Fibroblast of skin of right quadriceps (primary cell): Measurements from ENCODE around the gene TUSC2.
"Not testable (repeated sequence)": the region's sequence is repeated elsewhere in the genome, so short reads cannot be mapped to it uniquely, and the experiment has no call there.

Experiments
- DNase-seq: peaks from one replicate; pipeline ENCODE4 v3.0.0-alpha.2; 2013

Gene TUSC2

DNA sequence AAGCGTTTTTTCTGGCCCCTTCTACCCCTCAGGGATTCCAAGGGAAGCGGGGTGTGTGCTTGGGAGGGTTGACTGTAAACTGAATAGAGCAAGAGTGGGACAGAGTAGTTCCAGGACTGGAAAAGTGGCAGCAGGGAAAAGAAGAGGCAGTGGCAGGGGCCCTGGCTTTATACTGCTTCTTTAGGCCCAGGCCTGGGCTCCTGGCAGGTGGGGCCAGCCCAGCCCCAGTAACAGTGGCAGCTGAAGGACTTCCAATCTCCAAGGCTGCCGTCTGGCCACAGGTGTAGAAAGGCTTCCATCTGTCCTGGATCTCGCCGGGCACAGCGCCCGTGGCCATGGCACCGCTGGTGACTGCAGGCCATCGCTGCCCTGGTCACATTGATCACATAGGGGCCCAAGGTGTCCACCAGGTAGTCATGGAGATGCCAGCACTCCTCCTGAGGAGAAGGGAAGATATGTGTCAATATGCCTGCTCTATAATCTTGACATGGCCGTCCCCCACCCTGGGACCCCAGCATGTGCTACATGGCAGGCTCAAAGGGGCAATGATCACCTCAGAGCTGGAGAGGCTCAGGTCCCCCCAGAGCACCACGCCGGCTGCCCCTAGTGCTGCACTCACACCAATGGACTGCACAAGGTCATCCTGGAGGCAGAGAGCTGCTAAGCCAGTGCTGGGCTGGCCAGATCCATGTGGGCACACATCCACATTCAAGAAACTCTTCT lies 34.8 kb downstream of the TUSC2 start:
- no peak for DNase-seq

DNA sequence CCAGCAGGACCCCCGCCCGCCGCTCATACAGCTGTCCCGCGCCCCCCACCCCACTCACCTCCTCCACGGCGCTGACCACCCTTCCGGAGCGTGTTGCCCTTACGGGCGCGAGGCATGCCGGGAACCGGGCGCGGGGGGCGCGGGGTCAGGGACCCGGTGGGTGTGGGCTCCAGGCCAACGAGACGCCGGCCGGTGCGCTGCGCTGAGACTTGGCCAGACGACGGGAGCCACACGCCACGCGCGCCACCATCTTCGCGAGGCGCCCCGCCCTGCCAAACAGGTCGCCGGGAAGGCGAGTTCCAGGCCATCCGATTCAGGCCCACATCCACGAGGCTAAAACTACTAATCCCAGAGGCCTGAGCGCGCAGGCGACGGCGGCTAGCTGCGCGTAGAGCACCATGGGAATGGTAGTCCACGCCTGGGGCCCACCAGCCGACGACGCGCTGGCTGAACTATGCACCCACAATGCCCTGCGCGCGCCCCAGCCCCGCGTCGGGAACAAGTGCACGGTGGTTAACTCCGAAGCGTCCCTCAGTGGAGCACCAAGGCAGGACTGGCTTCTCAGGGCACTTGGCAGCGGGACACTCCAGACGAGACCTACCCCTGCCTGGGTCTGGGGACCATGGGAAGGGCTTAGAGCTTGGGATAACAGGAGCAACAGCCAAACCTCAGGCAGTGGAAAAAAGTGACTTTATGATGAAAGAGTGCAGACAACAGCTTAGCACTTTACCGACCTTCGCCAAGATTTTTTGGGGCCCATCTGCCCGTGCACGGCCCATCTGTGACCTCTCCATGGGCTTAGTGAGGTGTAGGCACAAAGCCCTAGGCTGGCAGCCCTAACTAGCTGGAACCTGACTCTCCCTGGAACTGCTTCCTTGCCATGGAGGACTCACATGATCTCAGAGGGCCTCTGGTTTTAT lies 35.6 kb downstream of the TUSC2 start, which contains the start of gene IFRD2:
TSS of gene IFRD2 (minus strand) at position 271 of the 920 bp plus-strand sequence. CDS start at position 116, 155 bp downstream.
- DNase-seq: peak; percentile 96

DNA sequence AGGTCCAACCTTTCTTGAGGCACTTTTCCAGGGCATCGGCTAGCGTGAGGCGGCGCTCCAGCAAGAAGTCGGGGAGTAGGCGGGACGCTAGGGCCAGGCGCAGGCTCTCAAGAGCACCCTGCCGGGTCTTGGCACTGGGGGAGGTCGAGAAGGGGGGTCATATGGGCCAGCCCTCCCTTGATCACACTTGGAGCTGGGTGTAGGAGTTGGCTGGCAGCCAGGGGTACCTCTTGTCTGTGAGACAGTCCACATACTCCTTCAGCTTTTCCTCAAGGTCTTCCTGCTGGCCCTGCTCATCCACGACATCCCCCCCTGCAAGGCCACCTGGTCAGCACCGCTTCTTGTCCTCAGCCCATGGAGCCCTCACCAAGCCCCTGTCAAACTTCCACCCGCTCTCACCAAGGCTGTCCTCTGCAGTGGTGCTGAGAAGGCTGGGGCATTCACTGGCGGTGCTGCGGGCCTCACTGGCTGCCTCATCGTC lies 37.8 kb downstream of the TUSC2 start:
- no peak for DNase-seq

DNA sequence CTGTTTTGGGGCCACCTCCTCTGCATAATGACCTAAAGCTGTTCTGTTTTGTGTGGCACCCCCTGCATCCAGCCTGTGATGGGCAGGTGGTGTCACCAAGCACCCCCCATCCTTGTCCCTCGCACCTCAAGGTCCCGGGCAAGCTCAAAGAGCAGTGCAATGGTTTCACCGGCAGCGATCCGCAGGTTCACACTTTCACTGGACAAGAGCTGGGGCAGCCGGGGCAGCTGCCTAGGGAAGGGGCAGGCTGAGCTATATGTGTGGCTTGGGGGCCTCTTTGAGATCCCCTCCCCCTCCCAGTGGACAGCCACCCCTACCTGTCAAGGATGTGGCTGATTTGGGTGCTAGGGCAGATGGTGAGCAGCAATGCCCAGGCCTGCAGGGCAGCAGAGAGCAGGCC lies 38.9 kb downstream of the TUSC2 start:
- no peak for DNase-seq

DNA sequence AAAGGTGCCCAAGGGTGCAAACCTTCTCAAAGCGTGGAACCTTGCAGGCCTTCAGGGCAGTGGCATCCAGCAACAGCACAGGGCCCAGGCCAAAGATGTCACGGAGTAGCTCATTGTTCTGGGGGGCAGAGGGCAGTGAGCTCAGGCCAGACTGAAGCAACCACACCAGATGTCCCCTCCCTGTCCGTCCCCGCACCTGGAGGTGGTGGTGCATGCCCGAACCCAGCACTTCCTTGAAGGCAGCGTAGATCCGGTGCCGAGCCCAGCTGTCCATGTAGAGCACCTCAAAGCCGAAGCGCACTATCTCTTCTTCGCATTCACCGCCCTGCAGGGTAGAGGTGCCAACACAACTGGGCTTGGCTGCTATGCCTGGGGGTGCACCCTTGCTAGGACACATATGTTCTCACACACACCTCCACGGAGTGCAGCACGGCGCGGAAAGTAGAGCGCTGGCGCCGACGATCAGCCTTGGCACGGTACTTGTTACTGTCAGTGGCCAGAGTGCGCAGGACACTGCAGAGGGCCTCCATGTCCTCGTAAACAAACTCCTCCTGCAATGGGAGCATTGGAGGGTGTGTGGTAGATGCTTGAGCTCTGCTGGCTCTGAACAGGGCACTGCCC lies 39.5 kb downstream of the TUSC2 start:
- no peak for DNase-seq

DNA sequence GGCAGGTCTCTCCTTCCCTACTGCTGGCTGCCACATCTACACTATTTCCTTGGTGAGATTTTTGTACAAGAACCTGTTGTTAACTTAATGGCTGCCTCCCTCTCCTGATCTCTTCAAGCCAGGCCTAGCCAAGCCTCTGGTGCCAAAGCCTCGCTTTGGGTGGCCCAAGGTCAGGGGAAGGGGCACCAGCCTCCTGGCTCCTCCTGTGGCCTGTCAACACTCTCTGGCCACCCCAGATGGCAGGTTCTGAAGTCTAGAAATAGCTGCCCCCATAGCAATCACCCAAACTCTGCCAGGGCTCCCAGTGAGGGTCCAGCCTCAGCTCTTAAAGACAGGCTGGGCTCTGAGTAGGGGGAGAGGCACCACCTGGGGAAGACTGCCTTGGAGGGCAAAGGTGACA lies 40.8 kb downstream of the TUSC2 start:
- no peak for DNase-seq

DNA sequence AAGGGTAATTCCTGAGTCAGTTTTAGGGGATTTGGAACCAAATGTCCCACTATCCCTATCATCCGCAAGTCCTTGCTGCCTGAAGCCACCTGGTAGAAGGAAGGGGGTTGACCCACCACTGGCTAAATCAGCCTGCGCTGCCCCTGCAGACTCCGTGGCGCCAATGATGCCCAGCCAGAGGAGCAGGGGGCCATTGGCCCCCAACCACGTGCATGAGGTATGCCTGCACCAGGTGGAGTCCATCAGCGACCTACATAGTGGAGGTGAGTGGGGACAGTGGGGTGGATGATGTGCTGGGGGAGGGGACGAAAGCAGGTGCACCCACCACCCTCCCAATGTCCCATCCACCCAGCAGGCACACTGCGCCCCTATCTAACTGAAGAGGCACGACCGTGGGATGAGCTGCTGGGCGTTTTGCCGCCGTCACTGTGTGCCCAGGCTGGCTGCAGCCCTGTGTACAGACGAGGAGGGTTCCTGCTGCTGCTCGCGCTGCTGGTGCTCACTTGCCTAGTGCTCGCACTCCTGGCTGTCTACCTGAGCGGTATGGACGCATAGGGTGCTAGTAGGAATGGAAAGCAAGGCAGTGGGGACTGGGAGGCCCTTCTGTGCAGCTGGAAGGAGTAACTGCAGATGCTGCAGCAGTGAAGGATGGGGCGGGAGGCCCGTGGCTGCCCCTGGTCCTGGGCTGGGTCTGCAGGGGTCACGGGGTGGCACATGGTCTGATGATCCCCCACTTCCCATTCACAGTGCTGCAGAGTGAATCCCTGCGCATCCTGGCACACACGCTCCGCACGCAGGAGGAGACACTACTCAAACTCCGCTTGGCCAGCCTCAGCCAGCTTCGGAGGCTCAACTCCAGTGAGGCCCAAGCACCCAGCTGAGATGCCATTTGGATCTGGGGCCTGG lies 41.4 kb downstream of the TUSC2 start:
- DNase-seq: no peak

DNA sequence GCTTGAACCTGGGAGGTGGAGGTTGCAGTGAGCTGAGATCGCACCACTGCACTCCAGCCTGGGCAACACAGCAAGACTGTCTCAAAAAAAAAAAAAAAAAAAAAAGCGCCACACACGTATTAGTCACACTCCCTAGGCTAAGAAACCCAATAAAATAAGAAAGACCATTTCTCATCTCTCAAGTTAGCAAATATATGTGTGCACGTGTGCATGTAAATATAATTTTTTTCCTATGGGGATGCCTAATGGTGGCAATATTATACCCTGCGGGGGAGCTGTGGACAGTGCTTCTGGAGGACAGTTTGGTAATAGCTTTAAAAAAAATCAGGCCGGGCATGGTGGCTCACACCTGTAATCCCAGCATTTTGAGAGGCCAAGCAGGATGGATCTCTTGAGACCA lies 43.9 kb downstream of the TUSC2 start:
- not testable (repeated sequence) for DNase-seq

DNA sequence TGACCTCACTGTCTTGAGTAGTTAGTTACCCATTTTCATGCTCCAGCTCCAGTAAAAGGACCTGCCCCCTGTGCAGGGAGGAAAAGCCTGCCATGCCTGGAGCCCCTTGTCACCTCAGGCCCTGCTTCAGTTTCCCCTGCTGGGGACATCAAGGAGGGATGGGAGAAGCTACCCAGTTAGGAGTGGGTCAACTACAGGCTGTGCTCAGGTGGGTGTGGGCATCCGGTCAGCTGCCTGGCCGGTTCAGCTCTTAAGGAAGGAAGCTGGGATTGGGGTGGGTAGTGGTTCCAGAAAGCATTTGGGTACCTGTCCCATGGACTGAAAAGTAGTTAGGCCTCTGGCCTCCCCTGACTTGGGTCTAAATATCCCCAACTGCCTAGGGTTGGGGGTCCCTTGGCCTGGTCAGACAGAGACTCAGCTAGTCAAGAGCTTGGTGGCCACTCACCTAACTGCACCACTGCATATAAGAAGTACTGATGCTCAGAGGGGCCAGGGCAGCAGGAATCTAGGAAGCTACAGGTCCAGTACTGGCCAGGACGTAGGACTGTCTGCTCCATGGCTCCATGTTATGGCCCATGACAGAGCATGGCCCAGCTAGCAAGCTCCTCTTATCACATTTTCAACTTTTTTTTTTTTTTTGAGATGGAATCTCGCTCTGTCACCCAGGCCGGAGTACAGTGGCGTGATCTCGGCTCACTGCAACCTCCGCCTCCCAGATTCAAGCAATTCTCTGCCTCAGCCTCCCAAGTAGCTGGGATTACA lies 48.6 kb downstream of the TUSC2 start:
- DNase-seq: no peak

DNA sequence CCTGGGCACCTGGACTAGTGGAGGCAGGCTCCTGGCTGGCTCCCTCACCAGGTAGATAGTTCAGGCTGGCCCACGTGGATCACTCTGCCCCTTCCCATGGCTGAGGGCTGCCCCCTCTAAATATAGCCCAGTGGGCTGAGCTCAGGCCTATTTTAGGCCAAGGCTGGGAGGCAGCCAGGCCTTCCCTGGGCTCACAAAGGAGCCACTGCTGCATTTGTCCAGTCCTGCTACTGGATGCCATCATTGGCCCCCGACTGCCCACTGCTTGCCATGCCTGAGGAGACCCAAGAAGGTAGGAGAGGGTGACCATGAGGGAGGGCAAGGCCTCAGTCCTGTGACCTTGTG lies 49.2 kb downstream of the TUSC2 start, which contains the start of gene LSMEM2:
TSS of gene LSMEM2 (plus strand) at position 208 of the 345 bp plus-strand sequence. CDS start at position 235, 27 bp downstream.
- DNase-seq: no peak

DNA sequence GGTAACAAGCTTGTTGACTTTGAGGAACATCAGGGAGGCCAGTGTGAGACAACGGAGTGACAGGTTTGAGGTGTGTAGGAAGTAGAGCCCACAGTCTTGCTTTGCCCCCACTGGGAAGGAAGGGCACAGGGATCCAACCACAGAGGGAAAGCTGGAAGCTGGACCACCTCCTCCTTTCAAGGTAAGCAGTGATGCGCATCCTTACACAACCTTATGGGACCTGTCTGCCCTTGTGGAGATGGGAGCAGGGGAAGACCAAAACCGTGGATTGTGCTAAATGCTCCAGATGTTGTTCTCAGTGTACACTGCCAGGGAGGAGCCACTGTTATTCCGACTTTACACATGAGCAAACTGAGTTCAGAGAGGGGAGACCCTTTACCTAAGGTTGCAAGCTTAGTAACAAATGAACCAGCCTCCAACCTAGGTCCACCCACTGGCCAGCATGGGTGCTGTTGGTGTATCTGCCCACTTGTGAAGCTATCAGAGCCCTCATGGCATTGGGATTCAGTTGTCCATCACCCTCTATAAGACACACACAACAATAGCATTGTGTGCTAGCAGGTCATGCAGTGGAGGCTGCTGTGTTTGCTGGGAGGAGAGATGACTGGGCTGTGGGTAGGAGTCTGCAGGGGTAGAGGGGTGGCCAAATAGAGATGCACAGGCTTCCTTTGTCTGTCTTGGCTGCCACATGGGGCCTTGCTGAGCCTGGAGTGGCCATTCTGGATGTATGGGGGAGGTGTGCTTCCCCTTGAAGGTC lies 49.7 kb downstream of the TUSC2 start:
- DNase-seq: no peak

DNA sequence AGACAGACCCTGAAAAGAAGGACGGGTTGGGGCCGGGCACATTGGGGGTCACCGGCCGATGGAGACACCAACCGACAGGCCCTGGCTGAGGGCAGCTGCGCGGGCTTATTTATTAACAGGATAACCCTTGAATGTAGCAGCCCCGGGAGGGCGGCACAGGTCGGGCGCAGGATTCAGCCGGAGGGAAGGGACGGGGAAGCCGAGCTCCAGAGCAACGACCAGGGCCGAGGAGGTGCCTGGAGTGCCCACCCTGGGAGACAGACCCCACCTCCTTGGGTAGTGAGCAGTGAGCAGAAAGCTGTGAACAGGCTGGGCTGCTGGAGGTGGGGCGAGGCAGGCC lies 51.3 kb downstream of the TUSC2 start:
- DNase-seq: no peak

DNA sequence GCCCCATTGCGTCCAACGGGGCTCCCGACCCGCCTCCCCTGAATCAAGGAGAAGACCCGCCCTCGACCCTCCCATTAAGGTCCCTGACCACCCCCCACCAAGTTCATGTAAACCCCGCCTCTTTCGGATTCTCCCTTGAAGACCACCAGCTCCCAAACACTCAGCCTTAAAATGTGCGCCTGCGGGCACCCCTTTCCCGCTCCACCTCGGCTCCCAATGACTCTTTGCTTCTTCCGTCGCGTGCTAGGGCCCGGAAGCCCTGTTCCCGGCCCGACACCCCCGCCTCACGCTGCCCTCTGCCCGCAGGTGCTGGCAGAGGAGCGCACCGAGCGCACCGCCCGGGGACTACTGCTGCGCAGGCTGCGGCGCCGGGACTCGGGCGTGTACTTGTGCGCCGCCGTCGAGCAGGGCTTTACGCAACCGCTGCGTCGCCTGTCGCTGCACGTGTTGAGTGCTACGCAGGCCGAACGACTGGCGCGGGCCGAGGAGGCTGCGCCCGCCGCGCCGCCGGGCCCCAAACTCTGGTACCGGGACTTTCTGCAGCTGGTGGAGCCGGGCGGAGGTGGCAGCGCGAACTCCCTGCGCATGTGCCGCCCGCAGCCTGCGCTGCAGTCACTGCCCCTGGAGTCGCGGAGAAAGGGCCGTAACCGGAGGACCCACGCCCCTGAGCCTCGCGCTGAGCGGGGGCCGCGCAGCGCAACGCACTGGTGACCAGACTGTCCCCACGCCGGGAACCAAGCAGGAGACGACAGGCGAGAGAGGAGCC lies 51.8 kb downstream of the TUSC2 start:
- DNase-seq: no peak

DNA sequence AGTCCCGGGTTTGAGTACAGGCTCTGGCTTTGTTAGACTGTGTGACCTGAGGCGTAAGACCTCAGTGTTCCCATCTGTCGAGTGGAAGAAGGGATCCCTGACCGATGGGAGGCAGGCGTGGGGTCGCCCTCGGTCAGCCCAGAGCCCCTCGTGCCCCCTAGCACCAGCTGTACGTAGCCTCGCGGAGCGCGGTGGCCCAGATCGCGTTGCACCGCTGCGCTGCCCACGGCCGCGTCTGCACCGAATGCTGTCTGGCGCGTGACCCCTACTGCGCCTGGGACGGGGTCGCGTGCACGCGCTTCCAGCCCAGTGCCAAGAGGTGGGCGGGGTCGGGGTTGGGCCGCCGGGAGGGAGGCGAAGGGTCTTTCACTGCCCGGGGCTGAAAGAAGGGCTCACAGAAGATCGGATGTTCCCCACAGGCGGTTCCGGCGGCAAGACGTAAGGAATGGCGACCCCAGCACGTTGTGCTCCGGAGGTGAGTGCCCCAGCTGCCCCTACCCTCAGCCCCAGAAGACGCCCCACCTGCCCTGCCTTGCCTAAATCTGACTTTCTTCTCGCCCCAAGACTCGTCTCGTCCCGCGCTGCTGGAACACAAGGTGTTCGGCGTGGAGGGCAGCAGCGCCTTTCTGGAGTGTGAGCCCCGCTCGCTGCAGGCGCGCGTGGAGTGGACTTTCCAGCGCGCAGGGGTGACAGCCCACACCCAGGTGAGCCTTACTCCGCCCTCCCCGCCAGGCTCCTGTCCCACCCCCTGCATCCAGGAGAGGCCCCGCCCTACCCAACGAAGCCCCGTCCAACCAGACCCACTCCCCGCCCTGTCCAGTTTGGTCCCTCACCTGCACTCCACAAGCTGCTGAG lies 52.7 kb downstream of the TUSC2 start:
- DNase-seq: no peak
